ENCODE results near the gene MC2R.
"Not testable (repeated sequence)": the region's sequence is repeated elsewhere in the genome, so short reads cannot be mapped to it uniquely, and the experiment has no call there.

Gene MC2R

DNA sequence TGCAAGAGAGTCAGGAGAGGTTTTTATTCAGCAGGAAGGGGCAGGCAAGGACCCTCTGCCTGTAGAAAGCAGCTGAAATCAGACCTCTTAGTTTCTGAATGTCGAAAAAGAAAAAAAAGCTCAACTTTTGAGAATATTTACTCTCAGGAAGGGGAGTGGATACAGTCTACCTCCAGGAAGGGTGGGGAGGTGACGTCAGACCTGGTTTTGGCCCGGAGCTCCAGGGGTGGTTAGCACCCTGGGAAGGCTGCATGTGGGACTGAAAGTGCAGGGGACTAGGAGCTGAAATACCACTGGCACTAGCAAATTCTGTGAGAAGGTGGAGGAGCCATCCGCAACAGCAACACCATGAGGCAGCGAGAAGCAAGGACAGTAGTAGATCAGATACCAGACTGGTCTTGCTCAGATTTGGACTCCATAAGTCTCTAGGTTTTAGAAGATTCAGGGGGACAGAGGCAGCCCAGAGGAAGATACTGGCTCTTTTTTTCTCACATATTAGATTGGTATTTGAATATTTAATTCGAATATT, 19.8 kb downstream of the MC2R start:
- H3K4me3 ChIP-seq = no peak overlapping the region
- H3K27ac ChIP-seq = no peak overlapping the region

GRCh38 chr18:13894531-13894930, 20.8 kb downstream of the MC2R start:
- Histone ChIP-seq H3K4me3 (no peak overlapping the region), H3K27ac (no peak overlapping the region)

DNA sequence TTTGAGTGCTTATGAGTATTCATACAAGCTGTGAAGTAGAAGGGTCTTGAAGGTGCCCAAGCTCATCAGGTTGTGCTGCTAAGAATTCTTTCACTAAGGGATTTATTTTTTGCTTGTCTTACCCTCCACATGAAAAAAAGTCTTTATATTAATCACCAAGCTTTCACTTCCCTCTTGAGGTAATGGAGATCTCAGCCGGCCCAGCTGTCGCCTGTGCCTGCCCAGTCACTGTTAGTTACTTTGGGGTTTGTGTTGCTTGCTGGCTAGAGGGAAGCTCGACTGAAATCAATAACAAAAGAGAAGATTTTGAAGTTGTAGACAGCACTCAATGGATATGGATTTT, 21.9 kb downstream of the MC2R start:
- H3K4me3 ChIP-seq = no peak overlapping the region
- no peak overlapping the region for H3K27ac ChIP-seq

DNA sequence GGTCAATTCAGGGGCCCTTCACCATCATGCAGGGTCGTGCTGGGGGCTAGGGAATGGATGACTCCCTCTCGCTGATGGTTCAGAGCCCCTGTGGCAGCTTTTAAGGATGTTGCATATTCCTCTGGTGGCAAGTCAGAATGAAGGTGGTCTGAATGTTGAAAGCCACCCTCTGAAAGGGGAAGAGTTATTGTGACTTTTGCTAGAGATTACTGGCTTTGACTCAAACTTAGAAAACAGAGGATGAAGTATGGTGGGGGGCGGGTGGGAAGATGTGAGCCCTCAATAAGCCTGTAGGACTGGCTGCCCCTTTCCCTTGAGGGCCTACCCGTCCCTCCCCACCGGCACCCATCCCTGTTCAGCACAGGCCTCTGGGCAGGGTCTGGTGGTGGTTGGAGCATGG, 23.2 kb downstream of the MC2R start:
- Histone ChIP-seq H3K4me3 (no peak overlapping the region), H3K27ac (no peak overlapping the region)

DNA sequence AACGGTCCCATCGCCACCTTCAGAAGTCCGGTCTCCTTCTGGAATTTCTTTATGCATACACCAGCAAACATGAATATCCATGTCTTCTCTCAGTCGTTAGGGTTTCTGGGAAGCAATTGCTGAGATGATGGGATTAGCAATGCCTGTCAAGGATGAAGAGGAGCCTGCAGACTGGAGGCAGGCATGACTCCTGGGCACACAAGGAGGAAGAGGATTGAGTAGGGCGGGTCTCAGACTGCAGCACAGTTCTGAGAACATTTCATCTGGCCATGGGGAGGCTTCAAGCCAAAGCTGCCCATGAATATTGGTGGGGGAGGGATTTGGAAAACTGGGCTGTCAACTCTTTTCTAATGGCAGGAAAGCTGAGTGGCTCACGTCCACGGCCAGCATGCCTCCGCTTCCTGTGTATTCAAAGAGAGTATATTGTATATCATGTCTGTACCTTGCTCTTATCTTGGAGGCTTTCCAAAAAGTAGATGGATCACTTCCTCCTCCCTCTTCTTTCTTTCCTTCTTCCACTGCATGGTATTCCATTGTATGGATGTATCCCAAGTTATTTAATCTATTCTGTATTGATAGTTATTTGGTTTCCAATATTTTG, 24.5 kb downstream of the MC2R start:
- Histone ChIP-seq H3K27ac (no peak overlapping the region), H3K4me3 (no peak overlapping the region)

GRCh38 chr18:13889671-13890070, 25.7 kb downstream of the MC2R start:
- Histone ChIP-seq H3K4me3 (no peak overlapping the region), H3K27ac (no peak overlapping the region)

- H3K4me3 ChIP-seq = no peak overlapping the region
- H3K27ac ChIP-seq = no peak overlapping the region
Observed at GRCh38 chr18:13888191-13888716, 27.1 kb downstream of the MC2R start.

DNA sequence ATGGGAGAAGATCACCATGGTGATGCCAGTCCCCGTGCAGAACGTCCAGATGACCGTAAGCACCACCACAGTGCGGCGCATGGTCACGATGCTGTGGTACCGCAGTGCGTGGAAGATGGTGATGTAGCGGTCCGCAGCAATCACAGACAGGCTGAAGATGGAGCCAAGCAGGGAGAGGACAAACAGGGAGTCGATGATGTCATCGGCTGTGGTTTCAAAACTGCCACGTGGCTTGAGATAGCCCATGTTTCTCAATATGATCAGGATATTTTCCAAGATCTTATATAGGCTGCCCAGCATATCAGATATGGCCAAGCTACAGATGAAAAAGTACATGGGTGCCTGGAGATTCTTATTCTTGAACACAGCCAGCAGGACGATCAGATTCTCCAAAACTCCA, 30.3 kb downstream of the MC2R start:
- Histone ChIP-seq H3K4me3 (no peak overlapping the region), H3K27ac (no peak overlapping the region)

DNA sequence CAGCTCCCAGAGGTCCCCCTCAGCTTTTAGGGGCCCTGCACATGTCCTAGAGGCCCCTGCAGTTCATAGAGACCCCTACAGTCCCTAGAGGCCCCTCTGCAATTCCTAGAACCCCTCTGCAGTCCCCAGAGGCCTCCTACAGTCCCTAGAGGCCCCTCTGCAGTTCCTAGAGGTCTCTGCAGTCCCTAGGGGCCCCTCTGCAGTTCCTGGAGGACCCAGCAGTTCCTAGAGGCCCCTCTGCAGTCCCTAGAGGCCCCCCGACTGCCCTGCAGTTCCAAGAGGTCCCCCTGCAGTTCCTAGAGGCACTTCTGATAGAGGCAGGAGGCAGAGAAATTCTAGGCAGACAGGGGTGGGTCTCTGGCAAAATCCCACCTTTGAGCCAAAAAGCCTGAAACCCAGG, 35.4 kb downstream of the MC2R start:
- H3K27ac ChIP-seq = no peak overlapping the region
- no peak overlapping the region for H3K4me3 ChIP-seq

DNA sequence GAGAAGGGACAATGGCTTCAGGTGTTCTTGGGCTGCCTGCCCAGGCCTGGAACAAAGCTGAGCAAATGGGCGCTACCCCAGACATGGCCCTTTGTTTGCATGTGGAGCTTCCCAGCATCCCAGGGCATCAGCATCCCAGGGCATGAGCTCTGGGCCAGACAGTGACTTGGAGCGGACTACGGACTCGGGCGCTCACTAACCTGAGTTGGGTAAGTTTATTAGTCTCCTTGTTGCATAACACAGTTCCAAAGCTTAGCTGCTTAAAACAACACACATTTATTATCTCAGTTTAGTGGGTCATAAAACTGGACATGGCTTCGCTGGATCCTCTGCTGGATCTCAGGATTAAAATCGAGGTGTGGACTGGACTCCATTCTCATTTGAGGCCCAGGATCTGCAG, 35.8 kb downstream of the MC2R start:
- Histone ChIP-seq H3K4me3 (no peak overlapping the region), H3K27ac (no peak overlapping the region)

DNA sequence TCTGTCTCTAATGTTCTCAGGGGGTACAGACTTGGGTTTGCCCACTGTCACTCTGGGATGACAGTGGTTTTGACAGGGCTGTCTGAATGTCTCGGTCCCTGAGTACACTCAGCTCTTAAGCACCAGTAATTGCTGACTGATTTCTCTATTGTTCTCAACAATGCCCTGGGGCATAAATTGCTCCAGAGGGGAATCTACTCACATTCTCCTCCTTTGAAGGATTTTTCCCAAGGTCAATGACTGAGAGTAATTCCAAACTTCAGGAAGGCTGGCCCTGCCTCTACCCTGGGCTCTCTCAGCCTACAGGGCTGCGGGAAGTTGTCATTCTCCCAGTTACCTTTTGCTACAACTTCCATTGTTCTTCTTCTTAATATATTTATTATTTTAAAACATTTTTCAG, 36.5 kb downstream of the MC2R start:
- Histone ChIP-seq H3K27ac (no peak overlapping the region), H3K4me3 (no peak overlapping the region)

GRCh38 chr18:13877157-13877556, 38.2 kb downstream of the MC2R start:
- Histone ChIP-seq H3K4me3 (no peak overlapping the region), H3K27ac (no peak overlapping the region)

- no peak overlapping the region for H3K27ac ChIP-seq
- no peak overlapping the region for H3K4me3 ChIP-seq
Observed at GRCh38 chr18:13874558-13874957, 40.8 kb downstream of the MC2R start.

GRCh38 chr18:13872932-13873331, 42.4 kb downstream of the MC2R start:
- H3K4me3 ChIP-seq = no peak overlapping the region
- H3K27ac ChIP-seq = no peak overlapping the region

DNA sequence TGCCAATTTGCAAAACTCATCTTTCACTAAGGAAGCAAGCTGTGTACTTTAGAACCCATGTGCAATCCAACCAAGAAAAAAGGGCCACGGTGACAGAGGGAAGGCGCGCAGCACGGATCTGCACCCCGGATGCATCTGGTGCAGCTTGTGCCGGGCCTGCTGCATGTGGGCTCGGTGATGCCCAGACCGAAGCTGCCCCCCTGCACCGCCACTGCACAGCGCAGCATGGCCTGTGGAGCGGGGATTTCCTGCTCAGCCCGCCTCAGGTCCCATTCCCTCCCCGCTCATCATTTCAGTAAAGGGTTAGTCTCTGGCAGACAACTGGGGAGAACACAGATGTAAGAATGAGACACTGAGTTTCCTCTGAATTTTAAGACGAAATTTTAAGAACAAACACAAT, 43.0 kb downstream of the MC2R start:
- H3K4me3 ChIP-seq = no peak overlapping the region
- H3K27ac ChIP-seq = no peak overlapping the region

GRCh38 chr18:13871701-13872100, 43.6 kb downstream of the MC2R start:
- no peak overlapping the region for H3K27ac ChIP-seq
- no peak overlapping the region for H3K4me3 ChIP-seq

GRCh38 chr18:13868501-13869271, 46.6 kb downstream of the MC2R start:
- H3K27ac ChIP-seq = no peak overlapping the region
- no peak overlapping the region for H3K4me3 ChIP-seq

DNA sequence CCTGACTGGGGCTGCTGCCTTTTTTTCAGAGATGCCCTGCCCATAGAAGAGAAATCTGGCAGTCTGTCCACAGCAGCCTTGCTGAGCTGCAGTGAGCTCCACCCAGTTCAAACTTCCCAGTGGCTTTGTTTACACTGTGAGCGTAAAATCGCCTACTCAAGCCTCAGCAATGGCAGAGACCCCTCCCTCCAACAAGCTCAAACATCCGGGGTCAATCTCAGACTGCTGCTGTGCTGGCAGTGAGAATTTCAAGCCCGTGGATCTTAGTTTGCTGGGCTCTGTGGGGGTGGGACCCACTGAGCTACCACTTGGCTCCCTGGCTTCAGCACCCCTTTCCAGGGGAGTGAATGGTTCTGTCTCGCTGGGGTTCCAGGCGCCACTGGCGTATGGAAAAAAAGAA, 52.4 kb downstream of the MC2R start:
- H3K27ac ChIP-seq, H3K4me3 ChIP-seq: not testable (repeated sequence)

- H3K4me3 ChIP-seq = no peak overlapping the region
Observed at GRCh38 chr18:13849791-13850190, 65.5 kb downstream of the MC2R start.

GRCh38 chr18:13836559-13836958, 78.8 kb downstream of the MC2R start:
- no peak overlapping the region for H3K4me3 ChIP-seq
- no peak overlapping the region for H3K27ac ChIP-seq

More at GRCh38 chr18:13849791-13850190, 65.5 kb downstream of the MC2R start:
- no peak overlapping the region for H3K27ac ChIP-seq

DNA sequence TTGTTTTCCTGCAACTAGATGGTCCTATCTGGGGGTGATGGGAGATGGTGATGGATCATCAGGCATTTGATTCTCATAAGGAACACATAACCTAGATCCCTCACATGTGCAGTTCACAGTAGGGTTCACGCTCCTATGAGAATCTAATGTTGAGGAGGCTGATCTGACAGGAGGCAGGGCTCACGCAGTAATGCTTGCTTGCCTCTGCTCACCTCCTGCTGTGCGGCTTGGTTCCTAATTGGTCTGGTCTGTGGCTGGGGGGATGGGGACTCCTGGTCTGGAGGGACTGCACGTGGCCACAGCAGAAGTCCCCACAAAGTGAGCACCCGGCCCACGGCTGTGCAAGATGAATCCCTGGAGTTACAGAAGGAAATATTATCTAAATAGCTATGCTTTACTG, 80.1 kb downstream of the MC2R start:
- Histone ChIP-seq H3K27ac (no peak overlapping the region), H3K4me3 (no peak overlapping the region)

All from skin epidermis (tissue), 12 donors.